Kidney epithelial cell (primary cell): ENCODE data around the gene CUX1. TPM values are rescaled to one million over a fixed set of nuclear protein-coding genes. Genes with fewer than 3 reads are reported as not detected.

Experiments used
- DNase-seq: peaks from one replicate; pipeline ENCODE4 v3.0.0-alpha.2; 2010; ENCODE audit warnings: low read depth
- H3K27me3 ChIP-seq: 2 replicates; pipeline ENCODE4 v1.6.0; 2011; ENCODE audit warnings: low read length; ENCODE audit not compliant: control insufficient read depth, insufficient read depth
- H3K36me3 ChIP-seq: 2 replicates; pipeline ENCODE4 v1.5.1; 2011; ENCODE audit warnings: low read length; ENCODE audit not compliant: control insufficient read depth, insufficient read depth
- H3K4me3 ChIP-seq: 2 replicates; pipeline ENCODE4 v1.5.1; 2011; ENCODE audit warnings: low read depth, mild to moderate bottlenecking, control low read depth, low read length
- total RNA-seq: library from RNA; depleted of rRNA; stranded (reverse); fragments of >200 nt; gene quantifications from 2 replicates; pipeline ENCODE4 v1.2.3, GENCODE V29; 2015
- TF ChIP-seq, protein P1 (sequence below): IDR thresholded peaks from 2 replicates; pipeline ENCODE4 v1.5.1; 2011; ENCODE audit warnings: mild to moderate bottlenecking, moderate library complexity, low read length, control low read depth, inconsistent platforms; ENCODE audit not compliant: insufficient read depth, poor library complexity, severe bottlenecking

The CUX1 gene
- total RNA-seq, 1 donor from 2014 or later = 56.7 TPM

GRCh38 chr7:102312317-102312716 lies 494.9 kb downstream of the CUX1 start:
- no peak for DNase-seq
- TF ChIP-seq, protein P1, sequence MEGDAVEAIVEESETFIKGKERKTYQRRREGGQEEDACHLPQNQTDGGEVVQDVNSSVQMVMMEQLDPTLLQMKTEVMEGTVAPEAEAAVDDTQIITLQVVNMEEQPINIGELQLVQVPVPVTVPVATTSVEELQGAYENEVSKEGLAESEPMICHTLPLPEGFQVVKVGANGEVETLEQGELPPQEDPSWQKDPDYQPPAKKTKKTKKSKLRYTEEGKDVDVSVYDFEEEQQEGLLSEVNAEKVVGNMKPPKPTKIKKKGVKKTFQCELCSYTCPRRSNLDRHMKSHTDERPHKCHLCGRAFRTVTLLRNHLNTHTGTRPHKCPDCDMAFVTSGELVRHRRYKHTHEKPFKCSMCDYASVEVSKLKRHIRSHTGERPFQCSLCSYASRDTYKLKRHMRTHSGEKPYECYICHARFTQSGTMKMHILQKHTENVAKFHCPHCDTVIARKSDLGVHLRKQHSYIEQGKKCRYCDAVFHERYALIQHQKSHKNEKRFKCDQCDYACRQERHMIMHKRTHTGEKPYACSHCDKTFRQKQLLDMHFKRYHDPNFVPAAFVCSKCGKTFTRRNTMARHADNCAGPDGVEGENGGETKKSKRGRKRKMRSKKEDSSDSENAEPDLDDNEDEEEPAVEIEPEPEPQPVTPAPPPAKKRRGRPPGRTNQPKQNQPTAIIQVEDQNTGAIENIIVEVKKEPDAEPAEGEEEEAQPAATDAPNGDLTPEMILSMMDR = no peak
- H3K4me3 ChIP-seq = no peak overlapping the region
- no peaks in the 10 kb centered on the region for H3K27me3 ChIP-seq
- no peaks in the 10 kb centered on the region for H3K36me3 ChIP-seq

DNA sequence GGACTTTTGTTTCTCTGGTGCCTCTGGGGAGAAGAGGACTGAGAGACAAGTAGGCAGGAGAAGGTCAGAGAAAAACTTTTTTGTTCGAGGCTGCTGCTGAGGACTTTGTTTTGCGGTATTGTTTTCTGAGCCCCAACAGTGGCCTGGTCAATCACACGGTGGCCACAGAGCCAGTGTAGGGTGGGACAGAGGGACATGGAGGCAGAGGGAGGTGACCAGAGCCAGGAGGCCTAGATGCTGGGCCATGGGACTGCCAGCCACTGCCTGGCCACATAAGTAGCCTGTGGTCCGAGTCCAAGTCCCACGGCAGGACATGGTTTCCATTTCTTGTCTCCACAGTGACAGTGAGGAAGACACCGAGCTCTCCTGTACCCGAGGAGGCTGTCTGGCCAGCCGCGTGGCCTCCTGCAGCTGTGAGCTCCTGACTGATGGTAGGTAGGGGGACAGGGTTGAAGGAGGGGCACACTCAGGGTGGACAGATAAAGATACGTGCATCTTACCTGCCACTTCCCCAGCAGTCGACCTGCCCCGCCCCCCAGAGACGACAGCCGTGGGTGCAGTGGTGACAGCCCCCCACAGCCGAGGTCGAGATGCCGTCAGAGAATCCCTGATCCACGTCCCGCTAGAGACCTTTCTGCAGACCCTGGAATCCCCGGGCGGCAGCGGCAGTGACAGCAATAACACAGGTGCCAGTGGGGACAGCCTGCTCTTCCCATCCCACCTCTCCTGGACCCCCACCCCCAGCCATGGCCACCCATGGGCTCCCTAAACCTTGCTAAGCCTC lies 496.8 kb downstream of the CUX1 start:
- DNase-seq = no peak
- TF ChIP-seq, protein P1 = no peak

GRCh38 chr7:102317231-102318059 lies 500.0 kb downstream of the CUX1 start:
- H3K4me3 ChIP-seq = no peak overlapping the region
- no peaks in the 10 kb centered on the region for H3K36me3 ChIP-seq
- H3K27me3 ChIP-seq = peaks cover 3% of the 10 kb centered on the region
- DNase-seq = no peak
- TF ChIP-seq, protein P1 = no peak

More for the DNA sequence above, 496.8 kb downstream of the CUX1 start:
- H3K4me3 ChIP-seq = no peak overlapping the region
- no peaks in the 10 kb centered on the region for H3K36me3 ChIP-seq
- no peaks in the 10 kb centered on the region for H3K27me3 ChIP-seq

DNA sequence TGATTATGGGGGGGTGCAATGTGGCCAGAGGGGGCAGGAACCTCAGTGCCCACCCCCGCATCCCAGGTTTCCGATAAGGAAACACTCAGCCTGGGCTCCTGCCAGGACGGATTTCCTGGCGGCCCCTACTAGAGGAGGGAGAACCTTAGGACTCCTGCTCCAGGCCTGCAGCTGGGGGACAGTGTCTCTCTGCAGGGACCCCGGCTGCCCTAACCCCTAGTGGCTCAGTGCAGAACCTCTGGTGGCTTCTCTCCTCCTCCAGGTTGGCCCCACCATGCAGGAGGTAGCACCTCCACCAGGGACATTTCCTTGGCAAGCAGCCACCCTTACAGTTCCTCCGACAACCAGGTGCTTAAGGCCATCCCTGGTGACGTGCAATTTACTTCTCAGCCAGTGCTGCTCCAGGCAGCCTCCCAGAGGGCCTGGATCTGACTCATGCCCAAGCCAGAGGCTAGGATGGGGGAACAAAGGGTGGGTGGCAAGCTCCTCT lies 501.1 kb downstream of the CUX1 start:
- TF ChIP-seq, protein P1 = no peak
- peak; percentile 61 for DNase-seq
- Histone ChIP-seq H3K4me3 (no peak overlapping the region), H3K27me3 (peaks cover 3% of the 10 kb centered on the region), H3K36me3 (no peaks in the 10 kb centered on the region)

DNA sequence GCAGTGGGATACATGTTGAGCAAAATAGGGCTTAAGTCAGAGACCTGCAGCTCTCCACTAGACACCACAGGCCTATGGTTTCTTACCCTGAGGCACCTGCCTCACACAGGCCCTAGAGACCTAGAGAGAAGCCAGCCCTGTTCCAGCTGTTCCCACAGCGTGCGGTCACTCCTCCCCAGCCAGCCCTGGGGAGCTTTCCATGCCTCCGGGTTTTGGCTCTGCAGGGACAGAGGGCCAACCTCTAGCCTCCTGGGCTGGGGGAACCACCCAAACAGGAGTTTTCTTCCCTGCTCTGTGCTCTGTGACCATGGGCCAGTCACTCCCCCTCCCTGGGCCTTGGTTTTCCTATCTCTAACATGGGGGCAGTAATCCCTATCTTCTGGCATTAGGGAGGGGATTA lies 502.2 kb downstream of the CUX1 start:
- no peak for DNase-seq
- H3K36me3 ChIP-seq = no peaks in the 10 kb centered on the region
- no peak overlapping the region for H3K4me3 ChIP-seq
- H3K27me3 ChIP-seq = peaks cover 3% of the 10 kb centered on the region
- TF ChIP-seq, protein P1 = no peak
